HG02970 (cell line): ENCODE results near the gene CDH11.

Source experiments
- ATAC-seq: cut with Tn5 transposase; IDR thresholded peaks from one replicate; pipeline ENCODE4 v1.9.1; 2021; ENCODE audit warnings: mild to moderate bottlenecking, moderate library complexity, moderate number of reproducible peaks; ENCODE audit not compliant: unreplicated experiment, low FRiP score

CDH11 gene

GRCh38 chr16:65071433-65072311 lies 50.2 kb downstream of the CDH11 start:
- ATAC-seq = no peak

DNA sequence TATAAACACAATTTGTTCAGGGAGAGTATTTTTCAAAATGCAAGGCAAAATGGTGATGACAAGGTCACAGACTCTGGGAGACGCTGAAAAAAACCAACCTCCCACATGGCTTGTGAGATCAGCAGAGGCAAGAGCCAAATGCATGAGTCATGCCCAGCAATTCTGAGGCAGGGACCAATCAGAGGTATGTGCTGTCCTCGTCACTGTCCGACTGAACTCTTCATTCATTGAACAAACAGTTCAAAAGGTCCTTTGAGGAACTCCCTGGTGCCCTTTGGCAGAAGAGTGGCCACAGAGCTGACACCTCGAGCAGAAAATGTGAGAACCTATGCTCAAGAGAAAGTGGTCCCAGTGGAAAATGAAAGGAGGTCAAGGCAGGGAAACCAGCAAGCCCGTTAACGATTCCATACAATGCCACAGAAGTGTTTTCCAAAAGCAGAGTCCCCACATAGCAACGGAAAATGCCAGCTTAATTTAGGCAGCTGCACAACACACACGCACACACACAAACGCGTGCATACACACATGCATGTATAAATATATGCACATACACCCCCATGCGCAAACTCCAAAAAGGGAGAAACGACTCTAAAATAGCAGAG lies 50.9 kb downstream of the CDH11 start:
- ATAC-seq = no peak

DNA sequence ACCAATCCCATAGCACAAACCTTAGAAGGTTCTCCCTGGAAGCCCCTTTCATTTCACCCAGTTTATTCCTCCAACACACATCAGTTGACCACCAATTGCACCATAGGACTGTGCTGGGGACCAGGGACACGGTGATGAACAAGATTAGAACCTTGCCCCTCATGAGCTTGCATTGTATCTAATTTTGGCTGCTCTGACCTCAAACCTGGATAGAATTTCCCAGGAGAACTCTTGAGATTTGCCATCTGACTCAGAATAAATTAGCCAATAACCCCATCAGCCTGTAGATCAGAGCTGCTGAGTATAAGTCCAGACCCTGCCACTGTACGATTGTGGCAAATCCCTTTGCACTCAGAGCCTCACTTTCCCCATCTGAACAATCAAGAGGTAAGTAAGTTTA lies 52.1 kb downstream of the CDH11 start:
- ATAC-seq = no peak

- ATAC-seq = no peak
Measured at GRCh38 chr16:65069065-65069464, 52.8 kb downstream of the CDH11 start.

DNA sequence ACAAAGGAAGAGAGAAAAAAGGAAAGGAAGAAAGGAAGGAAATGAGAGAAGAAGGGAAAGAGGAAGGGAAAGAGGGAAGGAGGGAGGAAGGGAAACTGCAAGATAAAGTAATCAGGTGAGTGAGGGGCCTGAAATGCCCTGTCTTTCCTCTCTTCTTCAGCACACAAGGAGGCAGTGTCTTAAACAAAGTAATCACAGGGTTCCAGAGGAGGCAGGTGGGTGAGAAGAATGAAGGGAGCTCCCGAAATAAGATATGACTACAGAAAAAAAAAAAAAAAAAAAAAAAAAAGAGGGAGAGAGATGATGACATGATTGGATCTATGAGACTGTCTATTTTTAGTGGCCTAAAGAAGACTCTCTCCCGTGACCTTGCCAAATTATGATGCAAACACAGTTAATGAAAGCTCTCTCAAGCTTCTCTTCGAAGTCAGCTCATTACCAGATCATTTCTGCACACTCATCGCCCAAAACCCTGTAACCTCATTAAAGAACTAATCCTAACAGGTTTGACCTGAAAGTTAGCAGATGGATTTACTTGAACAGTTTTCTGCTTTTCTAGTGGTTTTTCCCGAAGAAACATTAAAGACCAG lies 53.6 kb downstream of the CDH11 start:
- ATAC-seq = no peak

DNA sequence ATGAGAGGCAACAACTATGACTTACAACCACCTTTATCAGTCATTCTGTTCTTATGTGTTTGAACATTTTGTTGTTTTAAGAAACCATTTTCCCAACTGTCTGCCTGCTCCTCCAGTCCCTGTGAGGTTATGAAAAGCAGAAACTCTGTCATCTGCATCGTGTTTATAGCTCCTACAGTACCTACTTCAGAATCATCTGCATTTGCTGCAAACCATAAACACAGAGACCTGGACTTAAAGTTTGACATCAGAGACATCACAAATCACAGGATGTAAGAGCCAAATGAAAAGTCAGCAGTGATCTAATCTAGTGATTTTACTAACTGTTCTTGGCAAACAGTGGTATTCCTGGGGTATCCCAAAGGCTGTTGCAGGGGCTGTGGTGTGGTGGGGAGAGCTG lies 55.2 kb downstream of the CDH11 start:
- no peak for ATAC-seq

- ATAC-seq = no peak
Measured at GRCh38 chr16:65065031-65065430, 56.8 kb downstream of the CDH11 start.

DNA sequence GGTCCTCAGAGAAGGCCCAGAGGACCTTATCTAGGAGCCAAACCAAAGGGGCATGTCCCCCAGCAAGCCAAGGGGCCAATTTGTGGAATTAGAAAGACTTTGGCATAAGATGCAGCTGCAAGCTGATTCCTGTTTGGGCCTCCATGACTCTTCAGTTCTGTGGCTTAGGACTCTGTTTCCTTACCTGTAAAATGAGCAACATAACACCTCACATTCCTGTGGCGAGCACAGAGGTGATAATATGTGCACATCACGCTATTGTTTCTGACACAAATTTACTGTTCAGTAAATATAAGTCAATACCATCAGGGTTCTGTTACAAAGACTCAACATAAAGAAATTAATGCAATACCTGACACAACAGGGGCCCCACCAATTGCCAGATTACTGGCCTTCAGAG lies 57.7 kb downstream of the CDH11 start:
- no peak for ATAC-seq

- ATAC-seq = no peak
Measured at GRCh38 chr16:65062736-65063583, 58.9 kb downstream of the CDH11 start.

- ATAC-seq = no peak
Measured at GRCh38 chr16:65061935-65062518, 59.8 kb downstream of the CDH11 start.

GRCh38 chr16:65061263-65061662 lies 60.6 kb downstream of the CDH11 start:
- no peak for ATAC-seq

GRCh38 chr16:65059406-65059980 lies 62.4 kb downstream of the CDH11 start:
- ATAC-seq = no peak

DNA sequence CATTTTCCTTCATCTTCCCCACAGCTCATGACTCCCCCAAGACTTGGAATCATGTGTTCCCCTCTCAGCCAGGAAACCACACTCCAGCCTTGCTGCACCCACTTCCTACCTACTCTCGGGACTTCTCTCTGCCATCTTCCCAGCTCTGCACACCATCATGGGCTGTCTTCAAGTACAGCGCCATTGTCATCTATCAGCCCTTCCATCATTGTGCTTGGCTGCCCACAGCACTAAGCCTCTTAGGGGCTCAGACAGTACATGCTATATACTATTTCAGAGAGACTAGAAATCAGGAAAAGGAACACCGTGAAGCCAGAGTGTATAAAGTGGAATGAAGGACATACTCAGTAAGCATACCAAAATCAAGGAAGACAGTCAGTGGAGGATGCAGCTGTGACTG lies 64.7 kb downstream of the CDH11 start:
- no peak for ATAC-seq

DNA sequence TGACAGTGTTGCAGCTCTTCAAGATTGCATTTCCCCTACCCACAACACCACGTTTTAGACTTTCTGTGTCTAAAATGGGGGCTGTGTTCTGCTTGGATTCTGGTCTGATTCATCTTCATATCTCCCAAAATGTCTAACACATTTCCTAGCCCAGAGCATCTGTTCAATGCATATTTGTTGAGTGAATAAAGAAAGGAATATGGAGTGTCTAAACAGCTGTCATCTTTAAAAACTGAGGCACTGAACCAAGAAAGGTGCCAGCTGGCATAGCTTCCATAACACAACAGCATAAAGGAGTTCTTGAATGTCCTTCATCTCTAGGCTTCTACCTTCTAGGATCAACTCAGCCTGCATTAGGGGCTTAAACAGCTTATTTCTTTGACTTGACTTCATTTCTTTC lies 67.4 kb downstream of the CDH11 start:
- no peak for ATAC-seq

DNA sequence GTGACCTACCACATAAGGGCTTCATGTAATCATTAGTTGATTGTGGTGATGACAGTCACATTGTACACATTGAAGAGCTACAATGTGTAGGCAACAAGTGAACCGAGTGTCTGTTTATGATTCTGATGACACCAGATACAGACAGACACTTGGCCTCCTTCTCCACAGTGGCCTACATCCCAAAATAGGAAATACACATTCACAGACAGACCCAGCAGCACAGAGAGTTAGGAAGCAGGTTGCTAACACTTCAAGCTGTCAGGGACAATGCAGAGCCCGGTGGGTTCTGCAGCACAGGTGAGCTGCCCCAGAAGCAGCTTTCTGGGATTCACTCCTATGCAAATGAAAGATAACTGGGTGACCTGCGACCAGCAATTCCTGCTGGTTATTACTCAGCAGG lies 72.2 kb downstream of the CDH11 start:
- ATAC-seq = no peak

DNA sequence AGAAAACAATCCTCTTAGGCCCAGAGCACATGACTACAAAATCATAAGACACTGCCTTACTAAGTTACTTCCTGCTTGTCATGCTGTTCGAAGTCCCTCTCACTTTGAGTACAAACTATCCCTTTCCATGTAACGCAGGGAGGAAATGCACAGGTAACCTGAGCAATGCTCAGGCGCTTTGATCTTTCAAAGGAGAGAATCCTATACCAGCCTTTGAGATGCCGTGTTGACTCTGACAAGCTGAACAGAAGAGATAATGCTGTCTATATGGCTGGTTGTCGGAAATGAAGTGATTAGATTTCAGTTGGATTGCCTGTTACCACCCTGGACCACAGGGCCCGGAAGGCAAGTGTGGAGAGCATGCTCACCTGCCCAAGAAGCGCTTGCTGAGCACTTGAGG lies 75.9 kb downstream of the CDH11 start:
- no peak for ATAC-seq

- ATAC-seq = no peak
Measured at GRCh38 chr16:65044873-65045272, 77.0 kb downstream of the CDH11 start.

GRCh38 chr16:65044026-65044425 lies 77.8 kb downstream of the CDH11 start:
- no peak for ATAC-seq

DNA sequence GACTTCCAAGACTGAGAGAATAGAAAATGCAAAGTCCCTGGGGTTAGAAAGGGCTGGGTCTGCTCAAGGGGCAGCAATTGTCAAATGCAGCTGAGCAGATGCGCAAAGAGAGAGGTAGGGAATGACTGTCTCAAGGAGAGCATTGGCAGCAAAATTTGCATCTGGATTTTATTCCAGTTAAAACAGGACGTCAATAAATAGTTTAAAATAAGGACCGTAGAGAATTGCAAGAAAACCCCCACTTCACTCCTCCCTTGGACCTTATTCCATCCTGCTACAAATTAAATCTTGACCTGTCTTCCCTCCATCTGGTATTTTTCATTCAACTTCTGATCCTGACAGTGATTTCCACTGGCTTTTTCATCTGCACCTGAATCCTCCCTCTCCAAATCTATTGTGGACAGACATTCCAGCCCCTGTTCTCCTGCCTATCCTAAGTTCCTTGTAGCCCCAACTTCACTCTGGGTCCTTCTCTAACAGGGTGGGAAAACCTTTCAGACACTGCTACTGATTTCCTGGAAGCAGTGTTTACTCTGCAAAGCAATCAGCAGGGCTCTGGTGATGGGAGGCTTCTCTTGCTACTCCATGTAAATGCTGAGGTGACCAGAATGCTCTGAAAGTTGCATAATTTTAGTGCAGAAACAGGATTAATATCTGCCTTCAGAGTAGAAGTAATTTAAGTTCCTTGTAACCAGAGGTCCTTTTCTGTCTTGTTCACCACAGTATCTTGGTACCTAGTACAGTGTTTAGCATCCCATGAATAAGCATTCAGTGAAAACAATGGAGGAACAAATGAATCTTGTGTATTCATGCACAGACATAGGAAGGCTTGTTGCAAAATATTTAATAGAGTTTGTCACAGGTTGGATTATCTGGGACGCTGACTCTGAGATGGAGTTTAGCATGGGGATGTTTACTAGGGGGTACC lies 79.2 kb downstream of the CDH11 start:
- ATAC-seq = no peak
